ENCODE results near the gene CPAMD8.
"Not testable (repeated sequence)": the region's sequence is repeated elsewhere in the genome, so short reads cannot be mapped to it uniquely, and the experiment has no call there.

The CPAMD8 gene

GRCh38 chr19:17037966-17038500, 11.4 kb upstream of the CPAMD8 start:
- DNase-seq, result peak in 1 of 4 experiments; percentile 18

GRCh38 chr19:17037184-17037583, 10.6 kb upstream of the CPAMD8 start:
- DNase-seq, result no peak

GRCh38 chr19:17036640-17037039, 10.0 kb upstream of the CPAMD8 start:
- no peak for DNase-seq

- peak; percentile 90 to 95 (median 92) for DNase-seq
These were observed 9.3 kb upstream of the CPAMD8 start for GRCh38 chr19:17035842-17036424.

- DNase-seq, result no peak
These were observed 5.1 kb upstream of the CPAMD8 start for GRCh38 chr19:17031741-17032140.

GRCh38 chr19:17027535-17027975, 945 bp upstream of the CPAMD8 start:
- no peak for DNase-seq

- peak; percentile 44 to 74 (median 66) for DNase-seq
These were observed 485 bp downstream of the CPAMD8 start for GRCh38 chr19:17025991-17026658.

GRCh38 chr19:17025361-17025760, 1.2 kb downstream of the CPAMD8 start:
- DNase-seq, result no peak

- DNase-seq, result not testable (repeated sequence)
These were observed 1.7 kb downstream of the CPAMD8 start for GRCh38 chr19:17024941-17025340.

GRCh38 chr19:17023805-17024204, 2.8 kb downstream of the CPAMD8 start:
- DNase-seq, result no peak

- DNase-seq, result no peak
These were observed 3.9 kb downstream of the CPAMD8 start for GRCh38 chr19:17022738-17023137.

- DNase-seq, result peak; percentile 79 to 91 (median 88)
These were observed 4.6 kb downstream of the CPAMD8 start for GRCh38 chr19:17021793-17022590.

GRCh38 chr19:17021328-17021727, 5.3 kb downstream of the CPAMD8 start:
- DNase-seq, result no peak

GRCh38 chr19:17020823-17021222, 5.8 kb downstream of the CPAMD8 start:
- peak in 1 of 4 experiments; percentile 21 for DNase-seq

GRCh38 chr19:17020385-17020784, 6.2 kb downstream of the CPAMD8 start:
- no peak for DNase-seq

GRCh38 chr19:17014212-17014861, 12.3 kb downstream of the CPAMD8 start:
- peak in 1 of 4 experiments; percentile 27 for DNase-seq

- no peak for DNase-seq
These were observed 15.1 kb downstream of the CPAMD8 start for GRCh38 chr19:17011485-17011884.

GRCh38 chr19:17006579-17006978, 20.0 kb downstream of the CPAMD8 start:
- no peak for DNase-seq

- DNase-seq, result peak in 1 of 4 experiments; percentile 25
These were observed 21.6 kb downstream of the CPAMD8 start for GRCh38 chr19:17005000-17005399.

GRCh38 chr19:17004386-17004785, 22.2 kb downstream of the CPAMD8 start:
- DNase-seq, result no peak

- DNase-seq, result no peak
These were observed 24.2 kb downstream of the CPAMD8 start for GRCh38 chr19:17002455-17002854.

GRCh38 chr19:17001603-17002183, 24.9 kb downstream of the CPAMD8 start:
- no peak for DNase-seq

All from suppressor macrophage (primary cell).